ENCODE results near the gene NPY1R.

Gene NPY1R

DNA sequence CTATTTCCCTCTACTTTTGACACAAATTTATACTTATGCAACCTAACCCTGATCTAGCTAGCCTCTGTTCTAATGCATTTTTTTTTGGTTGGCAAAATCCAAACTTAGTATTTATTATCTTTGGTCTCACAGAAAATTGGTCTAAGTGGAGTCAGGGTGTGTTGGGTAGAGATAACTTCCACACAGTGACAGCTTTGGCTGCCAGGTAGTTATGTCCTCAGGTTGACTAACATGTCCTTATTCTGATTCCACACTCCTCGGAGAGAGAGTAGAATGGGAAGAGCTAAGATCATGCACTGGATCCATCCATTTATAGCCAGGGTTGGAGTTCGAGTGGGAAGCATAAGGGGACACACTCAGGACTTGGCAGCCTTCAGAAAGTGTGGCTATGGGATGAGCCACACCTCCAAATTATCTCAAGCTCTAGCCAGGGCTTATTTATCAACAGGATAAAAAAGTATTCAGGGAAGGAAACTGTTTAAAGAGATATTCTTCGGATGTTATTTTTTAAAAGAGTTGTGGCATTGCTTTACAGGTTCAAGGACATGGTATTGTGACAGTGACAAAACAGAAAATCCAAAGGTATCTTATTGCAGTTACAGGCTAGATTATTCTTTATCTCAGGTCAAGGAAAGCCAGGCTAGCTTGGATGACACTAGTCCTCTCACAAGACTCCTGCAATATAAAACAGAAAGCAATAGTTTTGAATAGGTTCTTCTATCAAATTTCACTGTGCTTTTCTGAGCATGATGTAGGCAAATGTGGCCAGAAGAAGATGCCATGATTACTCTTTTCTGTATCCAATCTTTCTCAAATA is 51.5 kb downstream of the NPY1R start:
- no peak for DNase-seq (ENCODE audit: low read depth in 1 of 2, low spot score in 1 of 2)

- DNase-seq (ENCODE audit: low read depth in 1 of 2, low spot score in 1 of 2): no peak
Measured at GRCh38 chr4:163279713-163280112, 52.7 kb downstream of the NPY1R start.

- DNase-seq (ENCODE audit: low read depth in 1 of 2, low spot score in 1 of 2): no peak
Measured at GRCh38 chr4:163274861-163275260, 57.5 kb downstream of the NPY1R start.
